GM19467 (cell line): Measurements from ENCODE around the gene KLHDC8A.
A peak's percentile ranks its signal among the peaks of the same experiment; 100 is the strongest.
"Not testable (repeated sequence)": the region's sequence is repeated elsewhere in the genome, so short reads cannot be mapped to it uniquely, and the experiment has no call there.

Experiments
- ATAC-seq: cut with Tn5 transposase; IDR thresholded peaks from one replicate; pipeline ENCODE4 v1.9.1; 2021; ENCODE audit warnings: mild to moderate bottlenecking, moderate library complexity; ENCODE audit not compliant: unreplicated experiment

Gene KLHDC8A

GRCh38 chr1:205298191-205298994 is 58.3 kb downstream of the KLHDC8A start:
- no peak for ATAC-seq

DNA sequence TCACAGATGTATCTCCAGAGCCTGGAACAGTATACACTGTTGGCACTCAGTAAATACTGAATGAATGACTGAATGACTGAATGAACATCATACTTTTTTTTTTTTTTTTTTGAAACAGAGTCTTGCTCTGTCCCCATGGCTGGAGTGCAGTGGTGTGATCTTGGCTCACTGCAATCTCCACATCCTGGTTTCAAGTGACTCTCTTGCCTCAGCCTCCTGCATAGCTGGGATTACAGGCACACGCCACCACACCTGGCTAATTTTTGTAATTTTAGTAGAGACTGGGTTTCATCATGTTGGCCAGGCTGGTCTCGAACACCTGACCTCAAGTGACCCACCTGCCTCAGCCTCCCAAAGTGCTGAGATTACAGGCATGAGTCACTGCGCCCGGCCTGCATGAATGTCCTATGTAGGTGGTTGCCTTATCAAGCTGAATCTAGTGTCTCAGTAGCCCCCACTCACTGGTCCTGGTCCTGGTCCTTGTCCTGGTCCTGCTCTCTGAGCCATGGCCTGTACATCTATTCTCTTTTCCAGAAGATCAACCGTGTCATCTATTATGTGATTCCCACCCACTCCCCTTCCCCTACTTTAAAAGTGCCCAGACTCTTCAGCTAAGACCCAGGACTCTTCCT is 59.1 kb downstream of the KLHDC8A start:
- ATAC-seq: not testable (repeated sequence)

DNA sequence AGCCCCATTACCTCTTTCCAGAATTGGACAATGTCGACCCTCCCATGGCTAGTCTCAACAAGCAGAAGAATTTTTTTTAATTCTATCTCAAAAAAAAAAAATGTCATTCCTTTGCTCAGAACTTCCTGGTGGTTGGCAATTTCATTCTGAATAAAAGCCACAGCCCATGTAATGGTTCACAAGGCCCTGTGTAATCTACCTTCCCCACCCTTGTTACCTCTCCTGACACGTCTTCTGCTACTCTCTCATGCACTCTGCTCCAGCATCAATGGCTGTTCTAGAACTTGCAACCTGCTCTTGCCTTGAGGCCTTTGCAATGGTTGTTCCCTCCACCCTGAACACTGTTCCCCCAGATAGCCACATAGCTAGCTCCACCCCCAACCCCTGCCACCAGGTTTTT is 60.6 kb downstream of the KLHDC8A start:
- ATAC-seq: no peak

- no peak for ATAC-seq
These were observed 61.8 kb downstream of the KLHDC8A start for GRCh38 chr1:205294934-205295333.

- ATAC-seq: no peak
These were observed 62.4 kb downstream of the KLHDC8A start for GRCh38 chr1:205294175-205294917.

- ATAC-seq: no peak
These were observed 63.2 kb downstream of the KLHDC8A start for GRCh38 chr1:205293350-205294074.

DNA sequence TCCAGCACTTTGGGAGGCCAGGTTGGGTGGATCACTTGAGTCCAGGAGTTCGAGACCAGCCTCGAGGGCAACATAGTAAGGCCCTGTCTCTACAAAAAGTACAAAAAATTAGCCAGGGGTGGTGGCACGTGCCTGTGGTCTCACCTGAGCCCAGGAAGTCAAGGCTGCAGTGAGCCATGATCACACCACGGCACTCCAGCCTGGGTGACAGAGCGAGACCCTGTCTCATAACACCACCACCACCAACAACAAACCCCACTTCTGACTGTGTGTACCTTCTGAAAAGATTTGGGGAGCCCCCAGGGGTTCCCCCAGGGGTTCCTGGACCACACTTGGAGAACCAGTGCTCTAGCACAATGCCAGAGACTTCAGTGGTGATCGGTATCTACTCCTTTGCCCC is 65.1 kb downstream of the KLHDC8A start:
- ATAC-seq: no peak

GRCh38 chr1:205287767-205288559 is 68.8 kb downstream of the KLHDC8A start:
- ATAC-seq: peak; percentile 85

- ATAC-seq: no peak
These were observed 69.6 kb downstream of the KLHDC8A start for GRCh38 chr1:205287076-205287475.

DNA sequence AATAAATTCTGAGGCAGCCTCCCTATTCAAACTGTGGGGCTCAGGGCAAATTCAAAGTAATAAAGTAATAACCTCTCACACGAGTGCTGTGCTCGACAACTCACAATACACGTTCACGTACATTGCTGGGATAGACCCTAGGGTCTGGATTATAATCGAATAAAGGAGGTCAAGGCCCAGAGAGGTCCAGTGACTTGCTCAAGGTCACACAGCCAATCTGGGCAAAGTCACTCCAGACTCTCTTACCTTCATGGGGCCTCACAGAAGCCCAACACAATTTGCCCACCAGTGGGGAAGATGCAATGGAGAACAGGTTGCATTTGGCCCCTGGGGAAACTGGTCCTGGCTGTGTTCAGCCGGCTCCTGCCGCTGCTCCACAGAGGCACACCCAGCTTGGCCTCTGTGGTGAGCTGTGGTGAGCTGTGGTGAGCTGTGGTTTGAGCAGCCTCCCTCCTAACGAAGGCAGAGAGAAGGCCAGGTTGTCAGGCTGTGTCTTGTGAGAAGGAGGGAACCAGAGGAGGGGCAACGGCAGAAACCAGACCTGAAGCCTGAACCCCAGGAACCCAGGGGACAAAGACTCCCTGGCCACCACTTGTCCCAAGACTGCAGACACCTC is 70.3 kb downstream of the KLHDC8A start:
- no peak for ATAC-seq
